Measurements from ENCODE around the gene DGKZ.
A peak's percentile ranks its signal among the peaks of the same experiment; 100 is the strongest.

- TF ChIP-seq CTCF (IDR thresholded peaks at IDR 0.05): peak; percentile 31 to 58 (median 38)
- TF ChIP-seq POLR2AphosphoS5 (IDR thresholded peaks at IDR 0.05; ENCODE audit: insufficient read depth in 1 of 2, low read depth in 1 of 2): no peak
- no peak for TF ChIP-seq POLR2A (IDR thresholded peaks at IDR 0.05)
Measured at GRCh38 chr11:46352063-46352841, 5.0 kb downstream of the DGKZ start.

All from vagina (tissue), 2 donors.